ENCODE measurements around the gene OR2T1. TPM values are rescaled to one million over a fixed set of nuclear protein-coding genes. Genes with fewer than 3 reads are reported as not detected.

OR2T1 gene
- total and polyA plus RNA-seq, 2 of the 8 experiments (the other 6 are each of a cell fraction or from before 2014, with no cell fraction given): not detected

DNA sequence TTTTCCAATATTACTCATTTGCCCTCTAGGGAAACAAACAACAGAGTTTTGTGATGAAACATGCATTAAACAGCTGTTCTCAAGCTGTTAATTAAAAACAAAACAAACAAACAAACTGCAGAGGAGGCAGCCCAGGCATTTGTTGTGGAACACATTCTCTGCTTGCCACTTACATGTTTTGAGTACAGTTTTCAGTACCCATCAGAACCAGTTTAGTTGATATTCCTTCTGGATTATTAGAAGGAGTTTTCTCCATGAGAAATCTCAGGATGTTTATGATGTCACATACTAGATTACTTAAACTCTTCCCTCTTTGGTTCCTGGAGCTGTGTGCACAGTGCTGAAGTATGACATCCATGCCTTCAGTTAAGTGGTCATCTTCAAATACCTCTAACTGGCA, 27.4 kb upstream of the OR2T1 start, which contains the start of gene OR2T6:
Gene OR2T6 (plus strand): TSS at position 301 of the 400 bp plus-strand sequence. CDS start 11,863 bp downstream, outside the sequence.
- Histone ChIP-seq H4K8ac (ENCODE audit: extremely low read depth, insufficient read depth, low read length) (no peak within 1 kb of the TSS), H3K14ac (ENCODE audit: insufficient read length) (no peak within 1 kb of the TSS), H3K27me3 (replicated peaks in 1 of 4; ENCODE audit: control insufficient read depth in 3 of 4, extremely low read depth in 1 of 4, insufficient read depth in 3 of 4, low read length in 3 of 4) (no peaks in the 10 kb centered on the region), H4K91ac (replicated peaks; ENCODE audit: insufficient read length, low read length) (no peak within 1 kb of the TSS), H3K79me2 (ENCODE audit: control insufficient read depth in 1 of 2, insufficient read depth in 2 of 2, low read length in 2 of 2) (no peaks in the 10 kb centered on the region), H3K9ac (replicated peaks in 1 of 4; ENCODE audit: extremely low read depth in 1 of 4, low read depth in 3 of 4, low read length in 3 of 4) (no peak within 1 kb of the TSS), H3K4me1 (replicated peaks in 1 of 4; ENCODE audit: control insufficient read depth in 3 of 4, insufficient read depth in 4 of 4, low read length in 3 of 4) (no peaks in the 10 kb centered on the region), H2AFZ (ENCODE audit: low read length) (no peak within 1 kb of the TSS), H3K79me1 (ENCODE audit: low read depth, low read length) (no peaks in the 10 kb centered on the region), H3K23me2 (ENCODE audit: low read depth, low read length) (no peaks in the 10 kb centered on the region), H3K4me2 (ENCODE audit: insufficient read depth in 1 of 2, low read depth in 2 of 2, low read length in 2 of 2) (no peak within 1 kb of the TSS), H4K5ac (ENCODE audit: insufficient read length, low read depth, low read length) (no peak within 1 kb of the TSS), H3K18ac (ENCODE audit: extremely low read depth, low read length) (no peak within 1 kb of the TSS), H3K4ac (replicated peaks; ENCODE audit: insufficient read length, low read depth, low read length) (no peak within 1 kb of the TSS), H3K27ac (ENCODE audit: low read depth, low read length) (no peak within 1 kb of the TSS), H2BK20ac (ENCODE audit: low read length) (no peak within 1 kb of the TSS), H3K56ac (replicated peaks; ENCODE audit: insufficient read length, low read depth, low read length) (no peak within 1 kb of the TSS), H2AK5ac (ENCODE audit: low read depth, low read length) (no peak within 1 kb of the TSS), H3K36me3 (ENCODE audit: control insufficient read depth in 2 of 4, insufficient read depth in 4 of 4, low read length in 3 of 4) (no peaks in the 10 kb centered on the region; a peak in 1 of 8 replicates), H3K9me3 (ENCODE audit: insufficient read depth in 2 of 2, low read depth in 1 of 2, low read length in 1 of 2) (peaks cover 62 to 68% of the 10 kb centered on the region in 2 experiments), H2BK15ac (ENCODE audit: low read length) (no peak within 1 kb of the TSS), H3K4me3 (ENCODE audit: extremely low read depth in 1 of 4, insufficient read depth in 2 of 4, low read depth in 3 of 4, low read length in 4 of 4) (no peak within 1 kb of the TSS), H3K23ac (ENCODE audit: insufficient read length) (no peak within 1 kb of the TSS), H2BK12ac (ENCODE audit: low read depth, low read length) (no peak within 1 kb of the TSS), H2BK120ac (replicated peaks; ENCODE audit: low read depth, low read length) (no peak within 1 kb of the TSS), H2BK5ac (ENCODE audit: low read depth, low read length) (no peak within 1 kb of the TSS), H4K20me1 (replicated peaks in 1 of 2; ENCODE audit: control insufficient read depth in 1 of 2, insufficient read depth in 2 of 2, low read length in 2 of 2) (no peaks in the 10 kb centered on the region)
- TF ChIP-seq KDM1A (IDR thresholded peaks at IDR 0.05; ENCODE audit: borderline replicate concordance, low read length): no peak
- no peak for TF ChIP-seq SIRT6 (IDR thresholded peaks at IDR 0.05; ENCODE audit: low read length)
- TF ChIP-seq NANOG (IDR thresholded peaks at IDR 0.05; ENCODE audit: insufficient read depth, low read depth, low read length, poor library complexity, severe bottlenecking): no peak
- FAIRE-seq (no peak), DNase-seq (ENCODE audit: low read depth in 1 of 2, low spot score in 2 of 2) (no peak)
- ChIA-PET CTCF (ENCODE audit: partially characterized antibody) (no interaction called here), POLR2A (ENCODE audit: partially characterized antibody) (no interaction called here)
